GM12865 (cell line): ENCODE measurements around the gene CLCF1.

ENCODE experiments used
- DNase-seq: peaks from one replicate; pipeline ENCODE4 v3.0.0; 2010; ENCODE audit warnings: low read depth
- H3K4me3 ChIP-seq: 2 replicates; pipeline ENCODE4 v1.5.1; 2011; ENCODE audit warnings: mild to moderate bottlenecking, low read depth, low read length, control low read depth
- CTCF ChIP-seq: IDR thresholded peaks from 2 replicates; pipeline ENCODE4 v1.5.1; 2011; ENCODE audit warnings: low read length, control low read depth, low read depth, inconsistent platforms; ENCODE audit not compliant: insufficient read depth; ENCODE audit errors: missing control alignments

CLCF1 gene

GRCh38 chr11:67418476-67419281 lies 45.3 kb upstream of the CLCF1 start:
- H3K4me3 ChIP-seq, result no peak overlapping the region
- no peak for TF ChIP-seq CTCF
- DNase-seq, result no peak

- no peak for TF ChIP-seq CTCF
- H3K4me3 ChIP-seq, result no peak overlapping the region
- DNase-seq, result no peak
These were observed 44.0 kb upstream of the CLCF1 start for GRCh38 chr11:67417425-67417824.

- TF ChIP-seq CTCF, result no peak
- no peak overlapping the region for H3K4me3 ChIP-seq
- no peak for DNase-seq
These were observed 43.3 kb upstream of the CLCF1 start for GRCh38 chr11:67416416-67417335.

GRCh38 chr11:67415501-67416304 lies 42.3 kb upstream of the CLCF1 start, which contains the start of gene CARNS1:
TSS of gene CARNS1 (plus strand) at chr11:67415678. CDS start at chr11:67416200, 522 bp downstream.
- no peak for TF ChIP-seq CTCF
- DNase-seq, result no peak
- no peak within 1 kb of the TSS for H3K4me3 ChIP-seq

- DNase-seq, result no peak
- H3K4me3 ChIP-seq, result no peak overlapping the region
- no peak for TF ChIP-seq CTCF
These were observed 40.0 kb upstream of the CLCF1 start for GRCh38 chr11:67413266-67413849.
